ENCODE results near the gene VSTM2B.

Gene VSTM2B

GRCh38 chr19:29539670-29540069 lies 13.9 kb downstream of the VSTM2B start:
- ATAC-seq (ENCODE audit: low read depth): no peak
- DNase-seq (ENCODE audit: low spot score): no peak
- Histone ChIP-seq H3K27me3 (ENCODE audit: insufficient read depth, poor library complexity, severe bottlenecking) (no peaks in the 10 kb centered on the region), H3K27ac (ENCODE audit: poor library complexity, severe bottlenecking) (no peak overlapping the region), H3K36me3 (ENCODE audit: low read depth) (no peaks in the 10 kb centered on the region), H3K9me3 (ENCODE audit: severe bottlenecking) (no peaks in the 10 kb centered on the region), H3K4me1 (ENCODE audit: insufficient read depth, poor library complexity, severe bottlenecking) (no peaks in the 10 kb centered on the region), H3K4me3 (ENCODE audit: severe bottlenecking) (no peak overlapping the region)
- TF ChIP-seq, protein P1, sequence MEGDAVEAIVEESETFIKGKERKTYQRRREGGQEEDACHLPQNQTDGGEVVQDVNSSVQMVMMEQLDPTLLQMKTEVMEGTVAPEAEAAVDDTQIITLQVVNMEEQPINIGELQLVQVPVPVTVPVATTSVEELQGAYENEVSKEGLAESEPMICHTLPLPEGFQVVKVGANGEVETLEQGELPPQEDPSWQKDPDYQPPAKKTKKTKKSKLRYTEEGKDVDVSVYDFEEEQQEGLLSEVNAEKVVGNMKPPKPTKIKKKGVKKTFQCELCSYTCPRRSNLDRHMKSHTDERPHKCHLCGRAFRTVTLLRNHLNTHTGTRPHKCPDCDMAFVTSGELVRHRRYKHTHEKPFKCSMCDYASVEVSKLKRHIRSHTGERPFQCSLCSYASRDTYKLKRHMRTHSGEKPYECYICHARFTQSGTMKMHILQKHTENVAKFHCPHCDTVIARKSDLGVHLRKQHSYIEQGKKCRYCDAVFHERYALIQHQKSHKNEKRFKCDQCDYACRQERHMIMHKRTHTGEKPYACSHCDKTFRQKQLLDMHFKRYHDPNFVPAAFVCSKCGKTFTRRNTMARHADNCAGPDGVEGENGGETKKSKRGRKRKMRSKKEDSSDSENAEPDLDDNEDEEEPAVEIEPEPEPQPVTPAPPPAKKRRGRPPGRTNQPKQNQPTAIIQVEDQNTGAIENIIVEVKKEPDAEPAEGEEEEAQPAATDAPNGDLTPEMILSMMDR (IDR thresholded peaks at IDR 0.05; ENCODE audit: poor library complexity, severe bottlenecking): no peak

GRCh38 chr19:29540114-29540513 lies 14.3 kb downstream of the VSTM2B start:
- TF ChIP-seq, protein P1 (IDR thresholded peaks at IDR 0.05; ENCODE audit: poor library complexity, severe bottlenecking): no peak
- H3K27me3 ChIP-seq (ENCODE audit: insufficient read depth, poor library complexity, severe bottlenecking): no peaks in the 10 kb centered on the region
- ATAC-seq (ENCODE audit: low read depth) (no peak), DNase-seq (ENCODE audit: low spot score) (no peak)
- H3K4me1 ChIP-seq (ENCODE audit: insufficient read depth, poor library complexity, severe bottlenecking): no peaks in the 10 kb centered on the region
- H3K36me3 ChIP-seq (ENCODE audit: low read depth): no peaks in the 10 kb centered on the region
- H3K27ac ChIP-seq (ENCODE audit: poor library complexity, severe bottlenecking): no peak overlapping the region
- no peaks in the 10 kb centered on the region for H3K9me3 ChIP-seq (ENCODE audit: severe bottlenecking)
- H3K4me3 ChIP-seq (ENCODE audit: severe bottlenecking): no peak overlapping the region

DNA sequence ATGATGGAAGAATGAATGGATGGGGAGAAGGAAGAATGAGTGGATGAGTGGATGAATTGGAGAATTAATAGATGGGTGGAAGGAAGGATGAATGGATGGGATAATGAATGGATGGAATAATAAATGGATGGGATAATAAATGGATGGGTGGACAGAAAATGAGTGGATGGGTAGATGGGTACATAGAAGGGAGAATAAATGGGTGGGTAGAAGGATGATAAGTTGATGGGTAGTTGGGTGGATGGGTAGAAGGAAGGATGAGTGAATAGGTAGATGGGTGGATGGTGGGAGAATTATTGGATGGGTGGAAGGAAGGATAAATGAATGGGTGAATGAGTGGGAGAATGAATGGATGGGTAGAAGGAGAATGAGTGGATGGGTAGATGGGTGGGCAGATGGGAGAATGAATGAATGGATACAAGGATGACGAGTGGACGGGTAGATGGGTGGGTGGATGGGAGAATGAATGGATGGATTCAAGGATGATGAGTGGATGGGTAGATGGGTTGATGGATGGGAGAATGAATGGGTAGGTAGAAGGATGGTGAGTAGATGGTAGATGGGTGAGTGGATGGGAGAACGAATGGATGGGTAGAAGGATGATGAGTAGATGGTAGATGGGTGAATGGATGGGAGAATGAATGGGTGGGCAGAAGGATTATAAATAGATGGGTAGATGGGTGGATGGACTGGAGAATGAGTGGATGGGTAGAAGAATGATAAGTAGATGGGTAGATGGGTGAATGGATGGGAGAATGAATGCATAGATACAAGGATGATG lies 15.9 kb downstream of the VSTM2B start:
- no peak overlapping the region for H3K4me3 ChIP-seq (ENCODE audit: severe bottlenecking)
- no peaks in the 10 kb centered on the region for H3K9me3 ChIP-seq (ENCODE audit: severe bottlenecking)
- DNase-seq (ENCODE audit: low spot score) (no peak), ATAC-seq (ENCODE audit: low read depth) (no peak)
- TF ChIP-seq, protein P1 (IDR thresholded peaks at IDR 0.05; ENCODE audit: poor library complexity, severe bottlenecking): no peak
- no peaks in the 10 kb centered on the region for H3K36me3 ChIP-seq (ENCODE audit: low read depth)
- H3K27ac ChIP-seq (ENCODE audit: poor library complexity, severe bottlenecking): no peak overlapping the region
- H3K4me1 ChIP-seq (ENCODE audit: insufficient read depth, poor library complexity, severe bottlenecking): no peaks in the 10 kb centered on the region
- H3K27me3 ChIP-seq (ENCODE audit: insufficient read depth, poor library complexity, severe bottlenecking): no peaks in the 10 kb centered on the region

DNA sequence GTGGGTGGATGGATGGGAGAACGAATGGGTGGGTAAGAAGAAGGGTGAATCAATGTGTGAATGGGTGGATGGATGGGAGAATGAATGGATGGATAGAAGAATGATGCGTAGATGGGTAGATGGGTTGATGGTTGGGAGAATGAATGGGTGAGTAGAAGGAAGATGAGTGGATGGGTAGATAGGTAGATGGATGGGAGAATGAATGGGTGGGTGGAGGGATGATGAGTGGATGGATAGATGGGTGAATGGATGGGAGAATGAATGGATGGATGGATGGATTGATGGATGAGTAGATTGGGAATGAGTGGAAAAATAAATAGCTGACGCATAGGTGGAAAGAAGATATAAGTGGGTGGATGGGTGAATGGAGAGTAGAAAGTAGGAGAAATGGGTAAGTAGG lies 16.5 kb downstream of the VSTM2B start:
- no peak for ATAC-seq (ENCODE audit: low read depth)

More for the DNA sequence above, 16.5 kb downstream of the VSTM2B start:
- Histone ChIP-seq H3K4me1 (ENCODE audit: insufficient read depth, poor library complexity, severe bottlenecking) (no peaks in the 10 kb centered on the region), H3K27ac (ENCODE audit: poor library complexity, severe bottlenecking) (no peak overlapping the region), H3K4me3 (ENCODE audit: severe bottlenecking) (no peak overlapping the region), H3K36me3 (ENCODE audit: low read depth) (no peaks in the 10 kb centered on the region), H3K27me3 (ENCODE audit: insufficient read depth, poor library complexity, severe bottlenecking) (no peaks in the 10 kb centered on the region), H3K9me3 (ENCODE audit: severe bottlenecking) (no peaks in the 10 kb centered on the region)
- TF ChIP-seq, protein P1 (IDR thresholded peaks at IDR 0.05; ENCODE audit: poor library complexity, severe bottlenecking): no peak
- no peak for DNase-seq (ENCODE audit: low spot score)

Data from RWPE2 (cell line).